HTR-8/SVneo (cell line): ENCODE measurements around the gene RFX2.
A peak's percentile ranks its signal among the peaks of the same experiment; 100 is the strongest.

ENCODE experiments used
- DNase-seq: peaks from one replicate; pipeline ENCODE4 v3.0.0; 2011; ENCODE audit warnings: low spot score, mixed read lengths; ENCODE audit not compliant: insufficient read length
- FAIRE-seq: peaks from 2 replicates; lab custom pipeline; 2011; peaks lifted over from hg19 to GRCh38; lab: Jason Lieb, UNC

Gene RFX2

GRCh38 chr19:5978606-5979552, 131.4 kb downstream of the RFX2 start:
- DNase-seq = no peak
- no peak for FAIRE-seq

GRCh38 chr19:5977785-5978605, 132.3 kb downstream of the RFX2 start, which contains the start of gene RANBP3:
Gene RANBP3, minus strand, starts transcription at chr19:5978140. Its CDS starts 58 bp downstream, at chr19:5978082.
- FAIRE-seq = peak; percentile 86
- DNase-seq = peak; percentile 98

DNA sequence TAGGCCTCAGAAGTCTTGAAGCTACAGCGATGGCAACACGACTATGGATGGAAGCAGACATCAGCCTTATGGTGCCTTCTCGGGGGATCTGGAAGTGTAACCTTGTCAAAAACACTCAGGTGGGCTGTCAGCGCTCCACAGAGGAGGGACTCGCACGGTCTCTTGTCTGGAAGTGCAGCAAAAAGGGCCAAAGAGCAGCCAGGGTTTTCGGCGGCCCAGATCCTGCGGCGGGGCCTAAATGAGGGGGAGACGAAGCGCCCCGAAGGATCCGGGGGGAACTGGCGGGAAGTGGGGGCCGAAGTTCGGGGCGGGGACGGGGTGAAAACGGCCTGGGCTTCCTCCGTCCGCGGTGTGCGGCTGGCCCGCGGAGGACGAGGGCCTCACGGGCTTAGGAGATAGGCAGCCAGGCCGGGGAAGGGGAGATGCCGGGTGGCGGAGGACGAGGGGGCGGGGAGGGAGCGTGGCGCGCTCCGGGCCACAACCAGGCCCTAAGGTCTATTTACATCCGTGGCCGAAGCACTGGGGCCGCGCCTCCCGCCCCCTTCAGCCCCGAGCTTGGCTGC, 133.0 kb downstream of the RFX2 start:
- no peak for FAIRE-seq
- DNase-seq = no peak

DNA sequence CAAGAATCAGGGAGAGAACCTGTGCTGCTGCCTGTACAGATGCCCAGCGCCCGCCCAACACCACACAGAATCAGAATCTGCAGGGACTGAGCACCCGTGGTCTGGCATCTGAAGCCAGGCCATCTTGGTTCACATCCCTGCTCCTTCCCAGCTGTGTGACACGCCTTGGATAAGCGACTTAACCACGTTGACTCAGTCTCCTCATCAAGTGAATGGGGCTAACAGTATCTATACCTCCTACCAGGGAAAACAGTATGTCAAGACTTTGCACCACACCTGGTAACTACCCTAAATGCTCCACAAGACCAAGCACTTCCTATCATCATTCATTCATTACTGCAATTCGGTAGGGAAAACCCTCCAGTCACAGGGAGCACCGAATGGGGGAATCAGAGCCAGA, 133.5 kb downstream of the RFX2 start:
- no peak for FAIRE-seq
- DNase-seq = no peak

GRCh38 chr19:5975388-5975728, 134.9 kb downstream of the RFX2 start:
- FAIRE-seq (no peak), DNase-seq (no peak)

GRCh38 chr19:5974721-5975387, 135.4 kb downstream of the RFX2 start:
- no peak for FAIRE-seq
- no peak for DNase-seq

DNA sequence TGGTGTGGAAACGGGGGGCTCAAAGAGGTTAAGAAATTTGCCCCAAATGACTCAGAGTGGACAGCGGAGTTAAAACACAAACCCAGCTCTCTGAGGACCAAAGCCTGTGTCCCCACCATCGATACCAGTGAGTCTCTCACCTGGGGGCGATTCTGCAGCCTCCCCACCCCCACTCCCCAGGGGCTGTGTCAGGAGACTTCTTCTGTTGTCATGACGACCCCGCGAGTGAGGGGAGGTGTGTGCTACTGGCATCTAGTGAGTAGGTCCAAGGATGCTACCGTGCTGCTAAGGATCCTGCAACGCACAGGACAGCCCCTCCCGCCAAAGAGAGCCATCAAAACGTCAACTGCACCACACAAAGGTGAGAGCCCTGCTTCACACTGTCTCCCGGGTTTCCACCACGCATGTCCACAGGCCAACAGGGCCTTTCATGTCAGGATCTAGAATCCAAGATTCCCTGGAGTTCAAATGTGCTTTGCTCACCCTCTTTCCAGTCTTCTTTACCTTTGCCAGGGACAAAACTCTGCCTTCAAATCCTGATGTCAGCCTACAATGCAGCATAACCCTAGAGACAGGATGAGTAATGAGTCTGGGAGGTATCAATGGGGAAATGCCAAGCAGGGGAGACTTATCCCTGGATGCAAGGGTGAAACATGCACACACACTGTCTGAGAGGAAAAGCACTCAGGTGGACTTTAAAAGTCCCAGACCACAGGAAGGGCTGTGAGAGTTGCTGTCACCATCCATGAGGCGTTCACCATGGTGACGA, 136.2 kb downstream of the RFX2 start:
- FAIRE-seq = no peak

GRCh38 chr19:5973376-5973775, 136.9 kb downstream of the RFX2 start:
- FAIRE-seq (no peak), DNase-seq (no peak)

More for the DNA sequence above, 136.2 kb downstream of the RFX2 start:
- no peak for DNase-seq

- FAIRE-seq = no peak
- DNase-seq = no peak
Observed at GRCh38 chr19:5972355-5972731, 138.0 kb downstream of the RFX2 start.

DNA sequence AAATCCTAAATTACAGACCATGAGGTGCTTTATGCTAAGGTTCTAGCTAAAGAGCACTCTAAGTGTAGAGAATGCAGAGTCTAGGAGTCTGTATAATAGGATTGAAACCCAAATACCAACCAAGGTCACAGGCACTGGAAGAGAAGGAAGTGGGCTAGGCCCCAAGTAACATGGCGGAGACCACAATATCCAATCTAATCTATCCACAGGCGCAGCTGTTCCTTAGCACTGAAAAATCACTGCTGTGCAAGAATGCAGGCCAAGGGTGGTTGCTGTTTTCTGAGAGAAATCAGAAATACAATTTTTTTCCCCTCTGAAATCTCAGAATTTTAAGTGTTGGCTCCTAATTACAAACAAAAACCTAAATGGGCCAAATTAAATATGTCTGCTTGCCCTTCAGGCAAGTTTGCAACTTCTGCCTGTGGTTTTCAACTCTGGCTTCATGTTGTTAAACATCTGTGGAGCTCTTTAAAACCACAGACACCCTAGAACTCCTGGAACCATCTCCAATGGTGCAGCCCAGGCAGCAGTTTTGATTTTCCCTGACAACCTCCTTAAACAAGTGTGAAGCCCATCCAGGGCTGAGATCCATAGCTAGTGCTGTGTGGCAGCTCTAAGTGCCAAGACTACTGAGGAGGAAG, 138.5 kb downstream of the RFX2 start:
- DNase-seq (no peak), FAIRE-seq (no peak)

DNA sequence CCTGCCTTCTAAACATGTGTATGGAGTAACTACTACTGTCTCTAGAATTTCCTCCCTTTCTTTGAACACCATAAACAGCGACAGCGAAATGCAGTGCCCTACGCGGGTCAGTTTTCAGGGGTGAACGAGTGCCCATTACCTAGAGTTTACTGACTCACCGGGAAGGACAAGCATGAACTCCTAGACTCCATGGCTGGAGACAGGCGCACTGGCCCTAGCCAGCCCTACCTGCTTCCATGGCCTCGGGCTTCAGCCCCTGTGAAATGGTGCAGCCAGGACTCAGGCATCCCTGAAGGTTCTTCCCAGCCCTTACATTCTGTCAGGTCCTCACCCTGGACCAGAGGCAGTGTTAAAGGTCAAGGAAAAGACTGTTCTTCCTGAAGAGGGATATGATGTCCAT, 140.8 kb downstream of the RFX2 start:
- DNase-seq (no peak), FAIRE-seq (no peak)

GRCh38 chr19:5968431-5969373, 141.6 kb downstream of the RFX2 start:
- DNase-seq (no peak), FAIRE-seq (no peak)

DNA sequence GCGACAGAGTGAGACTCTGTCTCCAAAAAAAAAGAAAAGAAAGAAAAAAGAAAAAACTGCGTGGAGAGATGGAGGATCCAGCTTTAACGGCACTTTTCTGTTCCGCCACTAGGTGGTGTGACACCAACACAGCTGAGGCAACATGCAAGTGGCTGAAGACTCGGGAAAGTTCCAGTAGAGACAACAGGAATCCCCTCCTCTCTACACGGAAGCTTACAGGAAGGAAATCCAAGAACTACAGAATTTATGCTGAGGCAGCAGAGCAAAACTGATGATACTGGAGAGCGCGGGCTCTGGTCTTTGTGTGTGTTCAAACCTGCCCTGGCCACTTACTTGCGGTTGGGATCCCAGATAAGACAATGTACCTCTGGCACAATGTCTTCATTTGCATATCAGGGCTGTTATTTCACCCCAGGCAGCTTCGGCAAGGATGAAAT, 142.3 kb downstream of the RFX2 start:
- FAIRE-seq (peak; percentile 31), DNase-seq (peak; percentile 78)

DNA sequence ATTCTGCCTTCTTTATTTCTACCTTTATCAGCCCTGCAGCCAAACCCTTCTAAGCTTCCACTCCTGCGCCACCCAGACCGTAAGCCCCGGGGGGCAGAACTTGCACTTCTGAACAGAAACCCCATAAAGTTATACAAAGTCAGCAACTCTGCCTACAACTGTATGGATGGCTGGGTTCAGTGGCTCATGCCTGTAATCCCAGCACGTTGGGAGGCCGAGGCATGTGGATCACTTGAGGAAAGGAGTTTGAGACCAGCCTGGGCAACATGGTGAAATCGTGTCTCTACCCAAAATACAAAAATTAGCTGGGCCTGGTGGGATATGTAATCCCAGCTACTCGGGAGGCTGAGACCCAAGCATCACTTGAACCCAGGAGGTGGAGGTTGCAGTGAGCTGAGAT, 142.7 kb downstream of the RFX2 start:
- no peak for DNase-seq
- FAIRE-seq = no peak

- DNase-seq (no peak), FAIRE-seq (no peak)
Observed at GRCh38 chr19:5966941-5967340, 143.4 kb downstream of the RFX2 start.

DNA sequence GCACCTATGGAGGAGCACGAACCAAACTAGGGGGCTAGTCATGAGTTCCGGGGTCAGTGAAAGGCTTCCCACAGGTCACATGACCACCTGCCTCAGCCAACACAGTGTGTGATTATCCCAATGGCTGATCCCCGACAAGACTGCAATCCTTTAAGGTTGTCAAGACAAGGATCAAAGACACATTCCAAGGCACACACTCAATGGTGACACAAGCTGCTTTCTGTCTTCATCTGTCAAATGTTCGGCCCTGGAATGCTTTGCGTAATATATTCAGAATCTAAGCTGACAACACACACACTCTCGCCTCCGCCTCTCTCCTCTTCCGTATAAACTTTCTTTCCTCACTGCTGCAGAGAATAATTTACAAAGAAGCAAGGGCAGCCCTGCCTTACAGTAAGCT, 144.1 kb downstream of the RFX2 start:
- FAIRE-seq = no peak

DNA sequence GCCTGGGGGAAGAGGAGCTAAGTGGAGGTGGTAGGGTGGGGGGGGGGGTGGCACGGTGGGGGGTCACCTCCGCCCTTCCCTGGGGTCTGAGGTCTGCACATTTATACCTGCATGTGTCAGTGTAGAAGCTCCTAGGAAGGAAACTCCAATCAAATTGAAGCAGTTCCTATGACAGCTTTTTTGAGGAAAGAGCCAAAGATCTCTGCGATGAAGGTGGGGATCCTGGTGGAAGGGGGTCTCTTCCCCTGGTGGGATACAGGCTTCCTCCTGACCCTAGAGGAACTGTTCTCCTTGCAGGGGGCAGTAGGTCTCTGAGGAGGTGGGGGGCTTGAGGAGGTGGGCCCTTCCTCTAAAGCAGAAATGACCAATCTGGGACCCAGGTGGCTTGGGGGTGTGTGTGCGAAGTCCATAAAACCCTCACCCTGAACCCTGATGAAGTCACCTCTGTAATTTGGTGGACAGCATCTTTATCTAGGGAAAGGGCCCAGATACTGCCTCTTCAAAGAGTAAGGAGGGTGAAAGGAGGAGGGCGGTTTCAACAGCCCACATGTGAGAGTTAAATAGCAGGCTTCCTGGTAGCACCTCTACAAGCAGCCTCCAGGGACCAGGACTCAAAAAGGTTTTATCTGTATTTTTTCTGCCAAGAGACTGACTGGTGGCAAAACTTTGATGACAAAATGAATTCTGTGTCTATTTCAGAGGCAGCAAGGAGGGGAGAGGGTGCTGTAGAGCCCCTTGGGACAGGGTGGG, 145.3 kb downstream of the RFX2 start:
- DNase-seq (no peak), FAIRE-seq (no peak)

More for the DNA sequence above, 144.1 kb downstream of the RFX2 start:
- DNase-seq = no peak
